HPDE6-E6E7 (cell line): ENCODE measurements around the gene EPM2A.

Source experiments
- DNase-seq: peaks from one replicate; pipeline ENCODE4 v3.0.0; 2011; ENCODE audit warnings: missing footprints; ENCODE audit errors: extremely low spot score

EPM2A gene

DNA sequence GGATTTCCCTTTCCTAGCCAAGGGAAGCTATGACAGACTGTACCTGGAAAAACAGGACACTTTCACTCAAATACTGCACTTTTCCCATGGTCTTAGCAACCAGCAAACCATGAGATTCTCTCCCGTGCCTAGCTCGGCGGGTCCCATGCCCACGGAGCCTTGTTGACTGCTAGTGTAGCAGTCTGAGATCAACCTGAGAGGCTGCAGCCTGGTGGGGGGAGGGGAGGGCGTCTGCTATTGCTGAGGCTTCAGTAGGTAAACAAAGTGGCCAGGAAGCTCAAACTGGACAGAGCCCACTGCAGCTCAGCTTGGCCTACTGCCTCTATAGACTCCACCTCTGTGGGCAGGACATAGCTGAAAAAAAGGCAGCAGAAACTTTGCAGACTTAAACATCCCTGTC lies 61.8 kb downstream of the EPM2A start:
- DNase-seq: no peak

DNA sequence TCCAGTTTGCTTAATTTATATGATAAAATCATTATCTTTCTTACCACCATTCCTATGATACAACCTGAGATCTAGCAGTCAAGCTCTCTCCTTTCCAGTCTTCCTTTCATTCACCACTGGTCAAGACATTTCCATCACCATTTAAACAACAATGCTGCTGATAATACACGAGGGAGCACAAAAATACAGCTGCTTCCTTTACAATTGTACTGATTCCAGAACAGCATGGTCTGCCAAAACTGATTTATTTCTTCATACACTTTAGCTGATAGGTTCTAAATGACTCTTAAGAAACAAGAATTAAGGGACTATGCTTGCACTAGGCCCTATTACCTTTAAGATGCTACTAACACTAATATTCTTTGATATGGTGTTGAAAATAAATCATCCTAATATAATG lies 65.0 kb downstream of the EPM2A start:
- no peak for DNase-seq

DNA sequence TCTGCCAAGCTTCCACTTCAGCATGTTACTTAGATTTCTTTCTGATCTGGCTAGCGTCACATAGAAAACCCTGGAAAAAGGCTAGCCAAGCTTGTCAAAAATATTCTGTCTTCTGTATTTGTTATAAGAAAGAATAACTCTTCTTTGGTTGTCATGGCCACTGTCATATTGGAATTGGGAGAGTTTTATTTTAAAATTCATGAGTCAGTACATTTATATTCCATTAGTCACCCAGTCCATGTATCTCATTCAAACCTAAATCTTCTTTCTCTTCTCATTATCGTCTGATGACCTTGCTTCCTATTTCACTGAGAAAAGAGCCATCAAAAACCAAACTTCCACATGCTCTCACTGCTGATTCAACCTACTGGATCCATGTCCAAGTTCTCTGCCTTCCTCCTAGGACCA lies 65.7 kb downstream of the EPM2A start:
- no peak for DNase-seq

DNA sequence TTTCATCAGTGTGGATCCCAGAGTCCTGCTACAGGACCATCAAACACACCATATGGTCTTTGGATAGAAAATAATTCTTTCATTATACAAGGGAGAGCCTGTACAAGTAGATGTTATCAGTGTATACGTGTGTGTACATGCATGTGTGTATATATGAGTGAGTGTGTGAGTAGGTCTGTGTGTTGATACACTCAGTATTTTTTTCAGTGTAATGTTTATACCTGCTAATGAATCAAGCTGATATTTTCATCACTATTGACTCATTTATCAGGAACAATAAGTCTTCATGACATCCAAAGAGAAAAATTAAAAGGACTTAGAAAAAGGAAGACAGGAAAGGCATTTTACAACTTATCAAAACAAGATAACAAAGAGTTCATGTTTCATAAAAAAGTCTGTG lies 66.5 kb downstream of the EPM2A start:
- no peak for DNase-seq

DNA sequence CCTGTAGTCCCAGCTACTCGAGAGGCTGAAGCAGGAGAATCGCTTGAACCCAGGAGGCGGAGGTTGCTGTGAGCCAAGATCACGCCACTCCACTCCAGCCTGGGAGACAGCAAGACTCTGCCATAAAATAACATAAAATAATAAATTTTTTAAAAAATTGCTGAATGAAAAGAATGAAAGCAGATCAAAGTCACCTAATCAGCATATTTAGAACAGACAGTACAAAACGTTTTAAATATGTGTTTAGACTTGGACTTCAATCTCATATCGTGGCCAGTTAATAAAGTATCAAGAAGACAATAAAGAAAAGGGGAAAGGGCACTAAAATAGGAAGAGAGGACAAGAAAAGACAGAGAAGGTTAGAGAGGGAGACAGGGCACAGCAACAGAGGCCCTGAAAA lies 74.6 kb downstream of the EPM2A start:
- no peak for DNase-seq

DNA sequence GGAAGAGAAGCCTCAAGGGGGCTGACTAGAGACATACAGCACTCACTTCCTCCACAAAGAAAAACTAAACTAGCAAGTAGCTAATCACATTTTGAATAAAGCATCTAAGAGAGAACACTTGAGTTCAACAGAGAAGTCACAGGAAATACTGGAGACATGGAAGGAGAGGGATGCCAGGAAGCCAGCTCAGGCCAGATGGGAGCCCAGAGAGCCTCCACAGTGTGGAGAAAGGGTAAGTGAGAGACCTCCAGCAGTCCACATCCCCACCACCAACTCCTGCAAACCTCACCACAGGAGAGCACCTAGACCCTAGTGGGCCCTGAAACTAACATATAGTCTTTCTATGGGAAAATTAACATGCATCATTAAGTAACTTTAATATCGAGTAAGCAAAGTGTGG lies 79.2 kb downstream of the EPM2A start:
- no peak for DNase-seq

DNA sequence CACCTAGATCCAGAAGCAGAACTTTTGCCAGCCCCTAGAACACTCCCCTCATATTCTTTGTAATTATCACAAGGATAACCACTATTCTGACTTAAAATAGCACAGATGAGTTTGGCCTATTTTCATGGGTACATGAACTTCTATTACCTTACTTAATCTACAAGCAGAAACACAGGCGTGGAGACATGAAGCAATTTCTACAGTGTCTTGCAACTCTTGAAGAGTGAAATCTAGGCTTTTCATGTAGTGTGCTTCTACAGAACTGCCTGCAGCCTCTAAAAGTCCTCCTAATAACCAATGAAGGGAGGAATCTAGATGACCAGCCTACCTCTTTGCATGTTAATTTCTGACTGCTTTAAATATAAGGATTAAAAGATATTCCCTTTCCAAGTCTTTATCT lies 82.7 kb downstream of the EPM2A start:
- no peak for DNase-seq

DNA sequence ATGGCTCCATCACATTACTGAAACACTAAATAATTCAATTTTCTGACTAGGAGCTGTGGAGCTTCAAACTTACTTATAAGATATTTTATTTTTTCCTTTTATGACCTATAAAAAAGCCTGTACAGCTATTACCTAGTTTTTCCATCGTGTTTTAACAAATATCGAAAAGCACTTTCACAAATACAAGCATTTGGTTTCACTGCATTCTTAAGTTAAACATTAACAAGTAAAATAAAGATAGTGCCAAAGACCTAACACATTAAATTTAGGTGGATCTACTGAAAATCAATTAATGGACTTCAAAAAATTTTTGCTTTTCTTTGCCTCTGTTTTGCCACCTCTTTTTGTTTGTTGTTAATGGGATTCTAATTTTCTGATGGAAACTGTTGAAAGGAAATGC lies 83.3 kb downstream of the EPM2A start:
- DNase-seq: no peak

DNA sequence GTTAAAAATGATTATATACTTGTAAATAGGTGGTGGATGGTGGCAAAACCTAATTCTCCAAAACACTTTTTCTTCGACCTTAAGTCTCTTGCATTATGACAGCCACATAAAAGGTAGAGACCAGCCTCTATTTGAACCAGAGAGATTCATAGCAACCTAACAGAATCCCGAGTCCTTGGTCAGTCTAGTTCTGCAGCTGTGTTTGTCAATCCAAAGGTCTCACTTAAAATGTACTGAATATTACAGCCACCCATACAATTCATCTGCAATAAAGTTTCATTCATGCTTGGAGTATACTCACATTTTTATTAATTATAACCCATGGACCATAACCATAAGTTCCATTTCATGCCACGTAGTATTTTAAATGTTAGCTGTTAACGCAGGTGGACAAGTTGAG lies 87.2 kb downstream of the EPM2A start:
- DNase-seq: no peak

DNA sequence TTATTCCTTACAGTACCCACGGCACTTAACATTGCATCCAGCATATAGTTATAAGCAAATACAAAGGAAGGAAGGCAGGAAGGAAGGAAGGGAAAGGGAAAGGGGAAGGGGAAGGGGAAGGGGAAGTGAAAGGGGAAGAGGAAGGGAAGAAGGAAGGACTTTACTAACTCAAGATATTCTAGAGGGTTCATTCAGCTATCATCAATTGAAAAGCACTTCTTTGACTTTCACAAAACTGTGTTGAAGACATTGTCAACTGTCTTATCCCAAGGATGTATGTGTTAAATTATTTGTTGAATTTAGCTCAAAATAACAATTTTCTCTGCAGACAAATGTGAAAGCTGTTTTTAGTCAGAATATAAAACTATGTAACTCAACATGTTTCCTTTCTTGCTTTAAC lies 87.7 kb downstream of the EPM2A start:
- no peak for DNase-seq

DNA sequence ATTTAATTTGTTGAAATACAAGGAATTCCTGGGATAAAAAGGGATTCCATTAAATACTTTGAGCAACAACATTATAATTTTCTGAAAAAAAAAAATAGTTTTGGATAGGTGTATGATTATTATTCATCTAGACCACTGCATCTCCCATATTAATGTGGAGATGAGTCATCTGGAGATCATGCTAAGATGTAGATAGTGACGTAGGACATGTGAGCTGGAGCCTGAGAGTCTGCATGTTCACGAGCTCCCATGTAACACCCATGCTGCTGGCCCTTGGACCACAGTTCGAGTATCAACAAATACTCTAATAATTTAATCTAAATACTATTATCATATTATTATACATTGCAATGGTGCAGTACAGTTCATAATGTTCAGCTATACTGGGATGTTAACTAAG lies 91.6 kb downstream of the EPM2A start:
- no peak for DNase-seq

DNA sequence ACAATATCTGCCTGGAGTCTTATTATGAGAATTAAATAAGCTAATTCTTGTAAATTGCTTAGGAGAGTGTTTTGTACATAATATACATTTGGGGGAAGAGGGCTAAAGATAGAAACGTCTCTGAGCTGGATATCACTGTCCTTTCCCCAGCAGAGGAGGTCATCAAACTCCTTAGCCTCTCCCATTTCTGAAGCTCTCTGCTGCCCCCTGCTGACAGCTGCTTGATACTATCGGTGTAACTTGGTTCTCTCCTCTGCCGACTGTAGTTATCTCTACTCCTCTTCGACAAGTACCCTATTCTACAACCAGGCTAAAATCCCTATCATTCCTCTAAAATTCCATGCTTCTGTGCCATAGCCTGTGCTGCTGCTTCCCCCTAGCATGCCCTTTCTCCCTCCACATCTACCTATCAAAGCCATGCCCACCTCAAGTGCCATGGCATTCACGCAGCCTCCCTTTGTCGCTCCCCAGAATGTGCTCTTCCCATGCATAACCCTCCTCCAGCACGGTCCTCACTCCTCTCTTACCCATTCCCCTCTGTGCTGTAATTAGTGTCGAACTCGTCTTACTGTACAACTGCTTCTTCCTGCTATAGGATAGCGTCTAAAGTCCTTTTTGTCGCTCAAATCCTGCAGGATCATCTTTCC lies 101.2 kb downstream of the EPM2A start:
- DNase-seq: peak; percentile 59

DNA sequence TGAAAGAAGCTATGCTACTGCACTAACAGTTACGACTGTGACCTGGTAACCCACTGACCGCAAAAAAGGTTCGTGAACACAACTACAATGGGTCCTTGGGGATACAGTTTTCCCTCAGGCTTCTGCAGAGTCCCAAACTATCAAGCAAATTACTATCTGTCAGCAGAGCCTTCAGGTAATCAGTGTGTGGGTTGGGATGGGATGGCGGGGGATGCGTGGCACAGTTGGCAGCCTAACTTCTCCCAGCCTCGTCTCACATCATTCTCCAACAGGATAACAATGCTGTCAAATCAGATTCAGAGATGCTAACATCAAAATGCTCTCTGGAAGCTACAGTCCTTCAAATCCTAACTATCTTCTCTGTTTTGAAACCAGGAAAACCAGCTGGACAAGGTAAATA lies 102.3 kb downstream of the EPM2A start:
- DNase-seq: no peak

DNA sequence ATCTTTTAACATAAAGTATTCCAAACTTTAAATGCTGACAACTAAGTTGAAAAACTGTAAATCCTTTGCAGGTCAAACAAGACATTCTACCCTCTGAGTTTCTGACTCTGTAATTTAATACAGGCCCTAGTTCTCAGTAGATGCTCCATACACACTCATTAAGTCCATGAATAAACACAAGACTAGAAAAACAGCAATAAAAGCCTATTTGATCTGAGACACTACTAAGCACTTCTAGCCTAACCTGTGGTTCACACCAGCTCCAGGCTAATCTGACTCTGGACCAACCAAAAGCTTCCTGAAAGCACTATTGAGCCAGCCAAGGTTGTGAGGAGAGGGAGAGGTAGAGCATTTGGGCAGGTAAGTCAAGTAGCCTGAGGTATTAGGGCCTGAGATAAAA lies 103.9 kb downstream of the EPM2A start:
- no peak for DNase-seq

DNA sequence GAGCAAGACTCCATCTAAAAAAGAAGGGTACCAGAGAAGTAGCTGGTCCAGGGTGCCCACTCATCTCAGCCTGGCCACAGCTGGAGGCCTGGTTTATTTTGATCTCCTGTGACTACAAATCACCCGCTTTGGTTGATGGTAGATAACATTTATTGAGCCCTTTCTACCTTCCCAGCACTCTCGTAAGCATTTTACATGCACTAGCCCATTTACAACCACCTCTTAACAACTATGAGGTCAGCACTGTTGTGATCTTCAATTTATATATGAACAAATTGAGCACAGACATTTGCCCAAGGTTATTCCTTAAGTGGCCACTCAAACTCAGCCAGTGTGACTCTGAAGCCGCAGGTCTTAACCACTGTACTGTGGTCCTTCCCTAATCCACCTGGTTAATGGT lies 104.7 kb downstream of the EPM2A start:
- no peak for DNase-seq

DNA sequence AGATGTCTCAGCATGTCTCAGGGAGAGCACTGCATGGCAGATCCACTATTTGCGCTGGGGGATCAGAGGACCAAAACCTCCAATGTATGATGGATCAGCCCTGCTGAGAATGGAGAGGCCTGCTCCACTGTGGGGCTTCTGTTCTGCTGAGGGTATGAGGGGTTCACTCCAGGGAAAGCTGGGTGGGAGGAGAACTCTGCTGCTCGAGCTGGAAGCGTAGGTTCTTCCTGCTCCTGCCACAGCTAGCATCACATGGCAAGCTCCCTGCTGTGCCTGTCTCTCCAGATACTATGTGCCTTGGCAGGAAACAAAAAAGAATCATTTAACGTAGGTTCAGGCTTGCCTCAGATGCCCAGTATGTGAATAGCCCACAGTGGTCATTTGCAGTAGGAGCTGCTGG lies 105.8 kb downstream of the EPM2A start:
- no peak for DNase-seq

DNA sequence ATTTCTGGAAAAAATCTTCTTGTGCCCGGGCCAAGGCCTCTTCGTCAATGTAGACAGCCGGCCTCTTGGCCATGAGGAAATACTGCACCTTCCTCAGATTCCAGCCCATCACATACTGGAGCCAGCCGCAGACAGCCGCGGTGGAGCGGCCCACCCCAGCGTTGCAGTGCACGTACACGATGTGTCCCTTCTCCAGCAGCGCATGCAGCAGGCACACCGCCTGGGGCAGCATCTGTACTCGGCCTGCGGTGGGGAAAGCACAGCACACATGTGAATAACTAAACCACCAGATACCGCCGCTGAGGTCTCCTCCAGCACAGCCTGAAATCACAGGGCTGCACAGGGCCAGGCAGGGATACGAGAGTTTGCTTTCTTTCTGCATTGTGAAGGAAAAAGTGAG lies 107.9 kb downstream of the EPM2A start:
- DNase-seq: no peak

DNA sequence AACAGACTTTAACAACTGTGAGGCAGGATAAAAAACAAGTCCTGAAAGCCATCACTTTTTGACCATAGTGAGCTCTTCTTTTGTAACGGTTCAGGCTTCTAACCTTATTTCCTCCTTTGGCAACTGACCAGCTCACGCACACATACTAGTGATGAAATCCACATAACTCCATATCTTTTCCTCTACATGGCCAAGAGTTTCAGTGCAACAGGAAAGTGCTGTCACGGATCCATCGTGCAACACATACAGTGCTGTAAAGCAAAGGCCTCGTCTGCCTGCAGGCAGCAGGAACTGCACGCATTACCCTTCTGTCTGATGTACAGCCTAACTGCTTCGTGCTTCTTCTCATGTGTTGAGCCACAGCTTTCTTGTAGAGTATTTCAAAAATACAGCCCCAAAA lies 108.5 kb downstream of the EPM2A start:
- DNase-seq: no peak

DNA sequence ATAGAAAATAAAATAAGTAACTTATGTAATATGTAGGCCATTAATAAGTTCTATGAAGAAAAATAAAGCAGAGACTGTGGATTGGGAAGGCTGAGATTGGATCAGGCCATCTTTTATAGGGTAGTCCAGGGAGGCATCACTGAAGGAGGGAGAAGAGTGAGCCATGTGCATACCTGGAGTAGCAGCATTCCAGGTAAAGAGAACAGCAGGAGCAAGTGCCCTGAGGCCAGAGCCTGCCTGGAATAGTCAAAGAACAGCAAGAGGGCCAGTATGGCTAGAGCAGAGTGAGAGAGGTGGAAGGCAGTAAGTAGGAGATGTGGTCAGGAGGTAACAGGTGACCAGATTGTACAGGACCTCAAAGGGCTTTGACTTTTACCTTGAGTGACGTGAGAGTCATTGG lies 112.1 kb downstream of the EPM2A start:
- no peak for DNase-seq

DNA sequence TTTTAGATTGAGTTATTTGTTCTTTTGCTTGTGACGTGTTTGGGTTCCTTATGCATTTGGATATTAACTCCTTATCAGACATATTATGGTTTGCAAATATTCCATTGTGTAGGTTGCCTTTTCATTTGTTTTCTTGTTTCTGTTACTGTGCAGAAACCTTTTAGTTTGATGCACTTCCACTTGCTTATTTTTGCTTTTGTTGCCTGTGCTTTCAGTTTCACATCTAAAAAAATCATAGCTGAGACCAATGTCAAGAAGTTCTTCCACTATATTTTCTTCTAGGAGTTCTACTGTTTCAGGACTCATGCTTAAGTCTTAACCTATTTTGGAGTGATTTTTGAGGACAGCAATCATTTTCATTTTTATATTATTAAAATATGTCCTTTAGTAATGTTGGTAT lies 113.5 kb downstream of the EPM2A start:
- DNase-seq: no peak

DNA sequence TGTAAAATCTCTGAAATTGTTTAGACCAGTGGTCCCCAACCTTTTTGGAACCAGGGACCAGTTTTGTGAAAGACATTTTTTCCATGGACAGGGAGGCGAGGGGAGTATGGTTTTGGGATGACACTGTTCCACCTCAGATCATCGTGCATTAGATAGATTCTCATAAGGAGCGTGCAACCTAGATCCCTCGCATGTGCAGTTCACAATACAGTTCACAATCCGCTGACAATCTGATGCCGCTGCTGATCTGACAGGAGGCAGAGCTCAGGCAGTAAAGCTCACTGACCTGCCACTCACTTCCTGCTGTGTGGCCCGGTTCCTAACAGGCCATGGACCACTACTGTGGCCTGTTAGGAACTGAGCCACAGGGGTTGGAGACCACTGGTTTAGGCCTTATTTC lies 115.2 kb downstream of the EPM2A start:
- DNase-seq: no peak

DNA sequence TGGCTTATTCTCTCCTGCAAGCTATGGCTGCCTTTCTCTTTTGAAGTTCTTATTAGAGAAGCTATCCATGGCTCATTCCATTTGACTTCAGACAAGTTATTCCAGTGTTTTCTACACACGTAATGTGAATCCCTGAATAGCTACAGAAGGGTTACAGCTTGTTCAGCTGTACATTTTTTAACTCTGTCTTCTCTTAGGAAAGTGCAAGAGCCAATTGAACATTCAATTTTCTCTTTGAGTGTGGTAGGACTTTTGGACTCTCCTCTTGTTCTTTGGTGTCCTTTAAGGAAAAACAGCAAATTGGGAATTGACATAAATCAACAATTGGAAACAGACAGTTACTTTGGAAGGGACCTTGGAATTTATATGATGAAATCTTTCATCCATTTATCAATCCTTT lies 125.8 kb downstream of the EPM2A start:
- no peak for DNase-seq

DNA sequence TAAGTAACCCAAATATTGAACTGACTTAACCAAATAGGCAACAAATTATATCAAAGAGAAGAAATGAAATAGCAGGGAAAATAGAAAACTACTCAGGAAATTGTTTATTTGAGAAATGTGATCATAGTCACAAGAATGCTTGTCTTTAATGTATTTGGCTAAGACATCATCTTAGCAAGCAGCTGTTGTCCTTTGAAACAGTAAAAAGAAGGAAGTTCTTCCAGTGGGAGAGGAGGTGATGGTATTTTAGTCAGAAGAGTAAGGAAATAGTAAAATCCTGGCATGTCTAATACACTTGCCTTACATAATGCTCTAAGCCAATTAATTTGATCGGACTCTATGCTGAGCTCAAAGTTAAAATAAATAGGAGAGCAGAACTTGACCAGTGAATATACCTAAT lies 126.5 kb downstream of the EPM2A start:
- DNase-seq: no peak

DNA sequence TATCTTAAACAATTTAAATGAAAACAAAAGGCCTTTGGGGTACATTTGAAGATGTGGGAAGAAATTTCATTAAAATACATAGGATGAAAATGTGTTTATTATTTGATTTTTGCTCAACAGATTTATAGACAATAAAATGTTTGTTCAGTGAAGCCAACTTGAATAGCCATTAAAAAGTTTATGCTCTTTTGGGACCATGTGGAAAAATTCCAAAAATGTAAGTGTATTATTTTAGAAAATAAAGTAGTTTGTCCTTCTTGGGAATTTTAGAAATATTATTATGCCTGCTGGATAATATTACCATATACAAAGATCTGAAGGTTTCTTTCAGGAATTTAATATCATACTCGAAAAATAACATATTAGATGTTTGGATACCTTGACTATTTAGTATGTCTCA lies 131.3 kb downstream of the EPM2A start:
- no peak for DNase-seq

DNA sequence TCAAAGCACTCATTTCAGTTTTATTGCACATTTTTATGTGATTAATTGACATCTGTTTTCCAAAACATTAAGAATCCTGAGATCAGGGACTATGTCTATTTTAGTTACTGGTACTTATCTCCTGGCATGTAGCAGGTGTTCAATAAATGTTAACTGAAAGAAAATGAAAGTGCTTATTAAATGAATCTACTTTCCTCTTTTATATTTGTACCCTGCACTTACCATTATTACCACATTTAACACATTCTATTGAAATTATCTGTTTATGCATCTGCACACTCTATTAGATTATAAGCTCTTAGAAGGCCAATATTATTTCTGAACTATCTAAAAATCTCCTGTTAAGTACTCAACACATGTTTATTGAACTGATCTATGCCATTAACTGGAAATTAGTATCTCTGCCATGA lies 131.9 kb downstream of the EPM2A start:
- DNase-seq: no peak
